Bronchial epithelial cell (primary cell): Measurements from ENCODE around the gene NETO2. TPM values are rescaled to one million over a fixed set of nuclear protein-coding genes. Genes with fewer than 3 reads are reported as not detected.

Experiments used
- DNase-seq: peaks from one replicate; pipeline ENCODE4 v3.0.0-alpha.2; 2010; ENCODE audit warnings: low read depth
- FAIRE-seq: peaks from 2 replicates; lab custom pipeline; 2011; peaks lifted over from hg19 to GRCh38; lab: Jason Lieb, UNC
- H3K27me3 ChIP-seq: 2 replicates; pipeline ENCODE4 v1.5.1; 2011; ENCODE audit warnings: low read length; ENCODE audit not compliant: control insufficient read depth, insufficient read depth
- H3K36me3 ChIP-seq: 2 replicates; pipeline ENCODE4 v1.5.1; 2011; ENCODE audit warnings: low read length; ENCODE audit not compliant: control insufficient read depth, insufficient read depth
- H3K4me3 ChIP-seq: 2 replicates; pipeline ENCODE4 v1.5.1; 2011; ENCODE audit warnings: mild to moderate bottlenecking, low read depth, low read length, control low read depth
- CTCF ChIP-seq: IDR thresholded peaks from 2 replicates; pipeline ENCODE4 v1.5.1; 2011; ENCODE audit warnings: mild to moderate bottlenecking, moderate library complexity, low read length, control low read depth, inconsistent platforms; ENCODE audit not compliant: insufficient read depth, severe bottlenecking
- total RNA-seq: library from RNA; depleted of rRNA; stranded (reverse); fragments of >200 nt; gene quantifications from 2 replicates; pipeline ENCODE4 v1.2.1, GENCODE V29; 2014

Gene NETO2
- total RNA-seq, 1 donor from 2014 or later, result 41.6 TPM

GRCh38 chr16:47065766-47066688, 77.7 kb downstream of the NETO2 start:
- Histone ChIP-seq H3K4me3 (no peak overlapping the region), H3K27me3 (no peaks in the 10 kb centered on the region), H3K36me3 (no peaks in the 10 kb centered on the region)
- no peak for DNase-seq
- no peak for FAIRE-seq
- no peak for TF ChIP-seq CTCF

GRCh38 chr16:47064775-47065174, 79.0 kb downstream of the NETO2 start:
- DNase-seq, result no peak
- H3K36me3 ChIP-seq, result no peaks in the 10 kb centered on the region
- H3K27me3 ChIP-seq, result no peaks in the 10 kb centered on the region
- no peak overlapping the region for H3K4me3 ChIP-seq
- no peak for TF ChIP-seq CTCF
- FAIRE-seq, result no peak

- FAIRE-seq (no peak), DNase-seq (no peak)
- Histone ChIP-seq H3K27me3 (no peaks in the 10 kb centered on the region), H3K36me3 (no peaks in the 10 kb centered on the region), H3K4me3 (no peak overlapping the region)
- no peak for TF ChIP-seq CTCF
Measured at GRCh38 chr16:47063011-47063724, 80.6 kb downstream of the NETO2 start.

- Histone ChIP-seq H3K36me3 (no peaks in the 10 kb centered on the region), H3K4me3 (no peak overlapping the region), H3K27me3 (no peaks in the 10 kb centered on the region)
- no peak for TF ChIP-seq CTCF
- DNase-seq (no peak), FAIRE-seq (no peak)
Measured at GRCh38 chr16:47061204-47061603, 82.5 kb downstream of the NETO2 start.

- DNase-seq (no peak), FAIRE-seq (no peak)
- no peak for TF ChIP-seq CTCF
- Histone ChIP-seq H3K27me3 (no peaks in the 10 kb centered on the region), H3K36me3 (no peaks in the 10 kb centered on the region), H3K4me3 (no peak overlapping the region)
Measured at GRCh38 chr16:47060596-47060995, 83.1 kb downstream of the NETO2 start.
